Natural killer cell (primary cell): Measurements from ENCODE around the gene PAMR1. TPM values are rescaled to one million over a fixed set of nuclear protein-coding genes. Genes with fewer than 3 reads are reported as not detected.

Experiments used
- ATAC-seq, 3 donors: fragments of 150-1000 bp in 2 of 3; fragments of 200-7000 bp in 1 of 3; cut with Tn5 transposase; 1 replicate in 1 of 3; 2 replicates in 2 of 3; pipeline ENCODE4 v1.10.0; 2021; ENCODE audit warnings: mild to moderate bottlenecking in 2 of 3, moderate library complexity in 2 of 3
- DNase-seq, 2 donors: peaks; one replicate each; pipeline versions ENCODE4 v3.0.0 to v3.0.0-alpha.2; 2013 to 2021; ENCODE audit warnings: mixed read lengths in 1 of 2
- H3K27ac ChIP-seq: one replicate; pipeline ENCODE4 v1.5.1; 2013; ENCODE audit warnings: mild to moderate bottlenecking, low read length
- H3K27me3 ChIP-seq: one replicate; pipeline ENCODE4 v1.6.1; 2013; ENCODE audit warnings: low read length; ENCODE audit not compliant: control insufficient read depth, insufficient read depth
- H3K36me3 ChIP-seq: one replicate; pipeline ENCODE4 v1.6.1; 2013; ENCODE audit warnings: low read length; ENCODE audit not compliant: control insufficient read depth, insufficient read depth
- H3K4me1 ChIP-seq: one replicate; pipeline ENCODE4 v1.6.1; 2013; ENCODE audit warnings: low read length; ENCODE audit not compliant: control insufficient read depth, insufficient read depth
- H3K4me3 ChIP-seq: one replicate; pipeline ENCODE4 v1.5.1; 2013; ENCODE audit warnings: low read length
- H3K9me3 ChIP-seq: one replicate; pipeline ENCODE4 v1.6.1; 2013; ENCODE audit warnings: low read length; ENCODE audit not compliant: control insufficient read depth, insufficient read depth
- H3K27ac Mint-ChIP-seq, 2 donors: one replicate each; pipeline ENCODE4 v1.8.0; 2022; ENCODE audit warnings: mild to moderate bottlenecking in 2 of 2, mixed read lengths in 2 of 2, moderate library complexity in 1 of 2
- H3K27me3 Mint-ChIP-seq, 2 donors: one replicate each; pipeline ENCODE4 v1.8.0; 2022; ENCODE audit warnings: low read depth in 2 of 2, mixed read lengths in 2 of 2
- H3K36me3 Mint-ChIP-seq: one replicate; pipeline ENCODE4 v1.8.0; 2022; ENCODE audit warnings: mixed read lengths
- H3K4me1 Mint-ChIP-seq, 2 donors: one replicate each; pipeline ENCODE4 v1.8.0; 2022; ENCODE audit warnings: mixed read lengths in 2 of 2
- H3K4me3 Mint-ChIP-seq: one replicate; pipeline ENCODE4 v1.8.0; 2022; ENCODE audit warnings: mild to moderate bottlenecking, moderate library complexity, mixed read lengths
- H3K9me3 Mint-ChIP-seq, 2 donors: one replicate each; pipeline ENCODE4 v1.8.0; 2022; ENCODE audit warnings: mixed read lengths in 2 of 2
- CTCF ChIP-seq: fragments of 200-600 bp; IDR thresholded peaks from one replicate; pipeline ENCODE4 v1.8.0; 2022; ENCODE audit warnings: antibody characterized with exemption
- WGBS: methylation state at CpG from one replicate; pipeline ENCODE4 v1.1.7; 2013; ENCODE audit warnings: missing lambda C conversion rate; ENCODE audit not compliant: insufficient coverage; 5-methylcytosine and 5-hydroxymethylcytosine counted together
- intact Hi-C: fragments of 100-400 bp; cut with micrococcal nuclease; formaldehyde crosslinking; loops from one replicate; pipeline ENCODE4 v1.14.2; 2022
- total RNA-seq, 4 donors: library from RNA; stranded (reverse); fragments of 120-200 nt in 1 of 4; gene quantifications; one replicate each; pipeline versions ENCODE4 v1.2.3 to v1.2.4, GENCODE V29; 2013 to 2022

The PAMR1 gene
- not detected for total RNA-seq
- not detected for total RNA-seq (2013)

GRCh38 chr11:35525501-35526175 lies at the start of gene PAMR1:
TSS of gene PAMR1 (minus strand) at chr11:35525616. CDS start at chr11:35525585, 31 bp downstream.
- Histone ChIP-seq H3K4me3 (no peak within 1 kb of the TSS), H3K27me3 (peaks cover 6% of the 10 kb centered on the region), H3K4me1 (no peaks in the 10 kb centered on the region), H3K36me3 (no peaks in the 10 kb centered on the region), H3K27ac (no peak within 1 kb of the TSS), H3K9me3 (no peaks in the 10 kb centered on the region)
- no peak for ATAC-seq
- no peaks in the 10 kb centered on the region for H3K4me1 Mint-ChIP-seq
- no peak for DNase-seq
- H3K4me3 Mint-ChIP-seq, result no peak within 1 kb of the TSS
- intact Hi-C loops, result no loop called here
- 3% methylated on average over 32 of the region's 34 CpGs for WGBS
- TF ChIP-seq CTCF, result no peak
- H3K27me3 Mint-ChIP-seq, result peaks cover 47 to 68% of the 10 kb centered on the region in 2 donors
- no peaks in the 10 kb centered on the region for H3K9me3 Mint-ChIP-seq
- no peak within 1 kb of the TSS for H3K27ac Mint-ChIP-seq
- no peaks in the 10 kb centered on the region for H3K36me3 Mint-ChIP-seq

GRCh38 chr11:35571696-35572095 lies 46.3 kb upstream of the PAMR1 start:
- Histone ChIP-seq H3K27me3 (no peaks in the 10 kb centered on the region), H3K4me3 (no peak overlapping the region), H3K27ac (no peak overlapping the region), H3K4me1 (no peaks in the 10 kb centered on the region), H3K36me3 (no peaks in the 10 kb centered on the region), H3K9me3 (no peaks in the 10 kb centered on the region)
- peaks cover 0 to 3% of the 10 kb centered on the region in 2 donors for H3K9me3 Mint-ChIP-seq
- no peak for ATAC-seq
- DNase-seq, result no peak
- WGBS, result 40% methylated on average over 1 of the region's 3 CpGs
- H3K36me3 Mint-ChIP-seq, result no peaks in the 10 kb centered on the region
- no peak overlapping the region for H3K27ac Mint-ChIP-seq
- intact Hi-C loops, result no loop called here
- H3K4me3 Mint-ChIP-seq, result no peak overlapping the region
- no peaks in the 10 kb centered on the region for H3K4me1 Mint-ChIP-seq
- H3K27me3 Mint-ChIP-seq, result peaks cover 19 to 40% of the 10 kb centered on the region in 2 donors
- TF ChIP-seq CTCF, result no peak

- no peaks in the 10 kb centered on the region for H3K4me1 Mint-ChIP-seq
- no peaks in the 10 kb centered on the region for H3K36me3 Mint-ChIP-seq
- no peak overlapping the region for H3K27ac Mint-ChIP-seq
- Histone ChIP-seq H3K4me3 (no peak overlapping the region), H3K36me3 (no peaks in the 10 kb centered on the region), H3K4me1 (no peaks in the 10 kb centered on the region), H3K27ac (no peak overlapping the region), H3K27me3 (no peaks in the 10 kb centered on the region), H3K9me3 (no peaks in the 10 kb centered on the region)
- intact Hi-C loops, result no loop called here
- peaks cover 0 to 3% of the 10 kb centered on the region in 2 donors for H3K9me3 Mint-ChIP-seq
- DNase-seq, result no peak
- H3K4me3 Mint-ChIP-seq, result no peak overlapping the region
- peaks cover 25 to 34% of the 10 kb centered on the region in 2 donors for H3K27me3 Mint-ChIP-seq
- no peak for ATAC-seq
- WGBS, result 34% methylated on average over 1 of the region's 1 CpG
- TF ChIP-seq CTCF, result no peak
Measured at GRCh38 chr11:35567737-35568465, 42.5 kb upstream of the PAMR1 start.
